Activated CD8-positive, alpha-beta memory T cell treated with anti-CD3 and anti-CD28 coated beads for 4 hours (primary cell): ENCODE results near the gene TCEAL8.
"Not testable (repeated sequence)": the region's sequence is repeated elsewhere in the genome, so short reads cannot be mapped to it uniquely, and the experiment has no call there.

ENCODE experiments used
- DNase-seq, 2 donors: peaks; one replicate each; pipeline ENCODE4 v3.0.0-alpha.2; 2020; ENCODE audit warnings: low read depth in 2 of 2

TCEAL8 gene

GRCh38 chrX:103254921-103255493 is at the start of gene TCEAL8:
TCEAL8 (minus strand) TSS chrX:103255155; CDS start chrX:103253979, 1,176 bp downstream.
- DNase-seq = peak; percentile 12 to 23

GRCh38 chrX:103304705-103305104 is 49.8 kb upstream of the TCEAL8 start:
- no peak for DNase-seq

GRCh38 chrX:103293118-103293517 is 38.2 kb upstream of the TCEAL8 start:
- DNase-seq = no peak

GRCh38 chrX:103279624-103280023 is 24.7 kb upstream of the TCEAL8 start:
- DNase-seq = no peak

GRCh38 chrX:103276581-103277002 is 21.6 kb upstream of the TCEAL8 start, which contains the start of gene TCEAL5:
TCEAL5 (minus strand) TSS chrX:103276750; CDS start chrX:103274563, 2,187 bp downstream.
- no peak for DNase-seq

GRCh38 chrX:103275947-103276567 is 21.1 kb upstream of the TCEAL8 start:
- no peak for DNase-seq

- no peak for DNase-seq
These were observed 19.3 kb upstream of the TCEAL8 start for GRCh38 chrX:103274284-103274683.

GRCh38 chrX:103258275-103258674 is 3.3 kb upstream of the TCEAL8 start:
- no peak for DNase-seq

GRCh38 chrX:103256651-103257050 is 1.7 kb upstream of the TCEAL8 start:
- no peak for DNase-seq

- DNase-seq = peak in 1 of 2 donors; percentile 12
These were observed 657 bp downstream of the TCEAL8 start for GRCh38 chrX:103254171-103254824.

GRCh38 chrX:103253608-103254007 is 1.3 kb downstream of the TCEAL8 start:
- no peak for DNase-seq

GRCh38 chrX:103250977-103251376 is 4.0 kb downstream of the TCEAL8 start:
- no peak for DNase-seq

GRCh38 chrX:103249805-103250204 is 5.2 kb downstream of the TCEAL8 start:
- DNase-seq = no peak

GRCh38 chrX:103248553-103248952 is 6.4 kb downstream of the TCEAL8 start:
- DNase-seq = no peak

GRCh38 chrX:103240155-103240554 is 14.8 kb downstream of the TCEAL8 start:
- no peak for DNase-seq

- no peak for DNase-seq
These were observed 18.7 kb downstream of the TCEAL8 start for GRCh38 chrX:103236296-103236695.

- DNase-seq = not testable (repeated sequence)
These were observed 19.3 kb downstream of the TCEAL8 start for GRCh38 chrX:103235608-103236007.

- DNase-seq = no peak
These were observed 20.1 kb downstream of the TCEAL8 start for GRCh38 chrX:103234869-103235268.

- no peak for DNase-seq
These were observed 21.7 kb downstream of the TCEAL8 start for GRCh38 chrX:103233263-103233662.

- DNase-seq = not testable (repeated sequence)
These were observed 29.0 kb downstream of the TCEAL8 start for GRCh38 chrX:103225918-103226317.

- no peak for DNase-seq
These were observed 34.2 kb downstream of the TCEAL8 start for GRCh38 chrX:103220511-103221323.

GRCh38 chrX:103215425-103215991 is 39.4 kb downstream of the TCEAL8 start:
- no peak for DNase-seq
